Measurements from ENCODE around the gene DDX56.
A peak's percentile ranks its signal among the peaks of the same experiment; 100 is the strongest.

The DDX56 gene

DNA sequence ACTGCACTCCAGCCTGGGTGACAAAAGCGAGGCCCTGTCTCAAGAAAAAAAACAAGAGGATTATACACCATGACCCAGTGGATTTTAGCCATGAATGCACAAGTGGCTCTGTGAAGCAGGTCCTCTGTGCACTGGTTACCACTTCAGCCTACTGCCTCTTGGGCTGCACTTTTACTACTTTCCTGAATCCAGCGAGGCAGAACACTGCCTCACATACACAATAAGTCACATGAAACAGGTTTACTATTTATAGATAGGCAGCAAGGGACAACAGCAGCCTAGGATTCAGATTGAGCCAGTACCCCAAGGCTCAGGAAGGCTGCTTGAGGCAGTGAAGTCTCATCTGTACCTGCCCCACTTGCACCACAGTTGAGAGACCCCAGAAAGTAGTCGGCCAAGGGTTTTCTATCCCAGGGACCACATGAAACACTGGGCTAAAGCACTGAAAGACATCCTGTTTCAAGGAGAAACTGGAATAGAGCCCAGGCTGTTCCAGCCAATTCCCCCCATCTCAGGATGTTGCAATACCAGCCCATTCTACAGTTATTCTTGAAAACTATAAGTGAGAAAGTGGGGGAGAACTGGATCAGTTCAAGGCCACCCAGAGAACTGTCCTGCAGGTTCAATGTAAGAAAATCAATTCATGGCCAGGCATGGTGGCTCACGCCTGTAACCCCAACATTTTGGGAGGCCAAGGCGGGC, 22.4 kb upstream of the DDX56 start:
- no peaks in the 10 kb centered on the region for H3K4me1 ChIP-seq (ENCODE audit: insufficient read depth, poor library complexity, severe bottlenecking)
- no peaks in the 10 kb centered on the region for H3K36me3 ChIP-seq (ENCODE audit: low read depth)
- H3K27ac ChIP-seq (ENCODE audit: poor library complexity, severe bottlenecking), result no peak overlapping the region
- DNase-seq (ENCODE audit: low spot score) (no peak), ATAC-seq (ENCODE audit: low read depth) (no peak)
- no peaks in the 10 kb centered on the region for H3K9me3 ChIP-seq (ENCODE audit: severe bottlenecking)
- TF ChIP-seq, protein P1, sequence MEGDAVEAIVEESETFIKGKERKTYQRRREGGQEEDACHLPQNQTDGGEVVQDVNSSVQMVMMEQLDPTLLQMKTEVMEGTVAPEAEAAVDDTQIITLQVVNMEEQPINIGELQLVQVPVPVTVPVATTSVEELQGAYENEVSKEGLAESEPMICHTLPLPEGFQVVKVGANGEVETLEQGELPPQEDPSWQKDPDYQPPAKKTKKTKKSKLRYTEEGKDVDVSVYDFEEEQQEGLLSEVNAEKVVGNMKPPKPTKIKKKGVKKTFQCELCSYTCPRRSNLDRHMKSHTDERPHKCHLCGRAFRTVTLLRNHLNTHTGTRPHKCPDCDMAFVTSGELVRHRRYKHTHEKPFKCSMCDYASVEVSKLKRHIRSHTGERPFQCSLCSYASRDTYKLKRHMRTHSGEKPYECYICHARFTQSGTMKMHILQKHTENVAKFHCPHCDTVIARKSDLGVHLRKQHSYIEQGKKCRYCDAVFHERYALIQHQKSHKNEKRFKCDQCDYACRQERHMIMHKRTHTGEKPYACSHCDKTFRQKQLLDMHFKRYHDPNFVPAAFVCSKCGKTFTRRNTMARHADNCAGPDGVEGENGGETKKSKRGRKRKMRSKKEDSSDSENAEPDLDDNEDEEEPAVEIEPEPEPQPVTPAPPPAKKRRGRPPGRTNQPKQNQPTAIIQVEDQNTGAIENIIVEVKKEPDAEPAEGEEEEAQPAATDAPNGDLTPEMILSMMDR (IDR thresholded peaks at IDR 0.05; ENCODE audit: poor library complexity, severe bottlenecking), result no peak
- H3K27me3 ChIP-seq (ENCODE audit: insufficient read depth, poor library complexity, severe bottlenecking), result no peaks in the 10 kb centered on the region
- no peak overlapping the region for H3K4me3 ChIP-seq (ENCODE audit: severe bottlenecking)

DNA sequence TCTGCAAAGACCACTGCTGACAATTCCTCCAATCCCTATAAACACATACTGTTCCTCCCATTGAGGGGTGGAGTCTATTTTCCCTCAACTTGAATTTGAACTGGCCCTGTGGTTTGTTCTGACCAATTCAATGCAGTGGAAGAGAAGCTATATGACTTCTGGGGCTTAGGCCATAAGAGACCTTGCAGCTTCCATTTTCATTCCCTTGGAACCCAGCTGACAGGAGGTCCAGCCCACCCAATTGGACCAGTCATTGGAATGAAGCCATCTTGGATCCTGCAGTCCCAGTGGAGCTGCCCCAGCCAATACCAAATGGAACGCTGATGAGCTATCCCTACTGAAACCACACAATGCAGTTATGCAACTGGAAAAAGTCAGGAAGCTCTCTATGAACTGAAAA, 17.2 kb upstream of the DDX56 start:
- Histone ChIP-seq H3K36me3 (ENCODE audit: low read depth) (no peaks in the 10 kb centered on the region), H3K27me3 (ENCODE audit: insufficient read depth, poor library complexity, severe bottlenecking) (no peaks in the 10 kb centered on the region), H3K27ac (ENCODE audit: poor library complexity, severe bottlenecking) (no peak overlapping the region), H3K9me3 (ENCODE audit: severe bottlenecking) (no peaks in the 10 kb centered on the region), H3K4me3 (ENCODE audit: severe bottlenecking) (no peak overlapping the region), H3K4me1 (ENCODE audit: insufficient read depth, poor library complexity, severe bottlenecking) (no peaks in the 10 kb centered on the region)
- ATAC-seq (ENCODE audit: low read depth) (no peak), DNase-seq (ENCODE audit: low spot score) (no peak)
- TF ChIP-seq, protein P1 (IDR thresholded peaks at IDR 0.05; ENCODE audit: poor library complexity, severe bottlenecking), result no peak

DNA sequence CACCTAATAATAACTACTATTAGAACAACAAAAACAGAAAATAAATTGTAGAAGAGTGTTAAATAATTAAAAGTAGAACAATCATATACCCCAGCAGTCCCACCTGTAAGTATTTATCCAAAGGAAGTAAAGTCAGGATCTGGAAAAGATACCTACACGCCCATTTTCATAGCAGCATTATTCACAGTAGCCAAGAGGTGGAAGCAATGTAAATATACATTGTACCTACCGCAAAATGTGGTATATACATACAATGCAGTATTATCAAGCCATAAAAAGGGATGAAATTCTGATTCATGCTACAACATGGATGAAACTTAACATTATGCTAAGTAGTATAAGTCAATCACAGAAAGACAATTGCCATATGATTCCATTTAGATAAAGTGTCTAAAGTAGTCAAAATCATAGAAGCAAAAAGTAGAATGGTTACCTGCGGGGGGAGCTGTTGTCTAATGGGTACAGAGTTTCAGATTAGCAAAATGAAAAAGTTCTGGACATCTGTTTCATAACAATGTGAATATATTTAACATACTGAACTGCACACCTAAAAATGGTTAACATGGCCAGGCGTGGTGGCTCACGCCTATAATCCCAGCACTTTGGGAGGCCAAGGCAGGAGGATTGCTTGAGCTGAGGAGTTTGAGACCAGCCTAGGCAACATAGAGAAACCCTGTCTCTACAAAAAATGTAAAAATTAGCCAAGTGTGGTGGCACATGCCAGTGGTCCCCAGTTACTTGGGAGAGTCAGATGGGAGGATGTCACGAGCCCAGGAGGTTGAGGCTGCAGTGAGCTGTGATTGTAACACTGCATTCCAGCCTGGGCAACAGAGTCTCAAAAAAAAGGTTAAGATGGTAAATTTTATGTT, 14.4 kb upstream of the DDX56 start:
- no peaks in the 10 kb centered on the region for H3K36me3 ChIP-seq (ENCODE audit: low read depth)
- no peak overlapping the region for H3K4me3 ChIP-seq (ENCODE audit: severe bottlenecking)
- peak; percentile 70 for ATAC-seq (ENCODE audit: low read depth)
- no peak for DNase-seq (ENCODE audit: low spot score)
- no peak overlapping the region for H3K27ac ChIP-seq (ENCODE audit: poor library complexity, severe bottlenecking)
- TF ChIP-seq, protein P1 (IDR thresholded peaks at IDR 0.05; ENCODE audit: poor library complexity, severe bottlenecking), result peak; percentile 89
- no peaks in the 10 kb centered on the region for H3K9me3 ChIP-seq (ENCODE audit: severe bottlenecking)
- H3K27me3 ChIP-seq (ENCODE audit: insufficient read depth, poor library complexity, severe bottlenecking), result no peaks in the 10 kb centered on the region
- H3K4me1 ChIP-seq (ENCODE audit: insufficient read depth, poor library complexity, severe bottlenecking), result no peaks in the 10 kb centered on the region

DNA sequence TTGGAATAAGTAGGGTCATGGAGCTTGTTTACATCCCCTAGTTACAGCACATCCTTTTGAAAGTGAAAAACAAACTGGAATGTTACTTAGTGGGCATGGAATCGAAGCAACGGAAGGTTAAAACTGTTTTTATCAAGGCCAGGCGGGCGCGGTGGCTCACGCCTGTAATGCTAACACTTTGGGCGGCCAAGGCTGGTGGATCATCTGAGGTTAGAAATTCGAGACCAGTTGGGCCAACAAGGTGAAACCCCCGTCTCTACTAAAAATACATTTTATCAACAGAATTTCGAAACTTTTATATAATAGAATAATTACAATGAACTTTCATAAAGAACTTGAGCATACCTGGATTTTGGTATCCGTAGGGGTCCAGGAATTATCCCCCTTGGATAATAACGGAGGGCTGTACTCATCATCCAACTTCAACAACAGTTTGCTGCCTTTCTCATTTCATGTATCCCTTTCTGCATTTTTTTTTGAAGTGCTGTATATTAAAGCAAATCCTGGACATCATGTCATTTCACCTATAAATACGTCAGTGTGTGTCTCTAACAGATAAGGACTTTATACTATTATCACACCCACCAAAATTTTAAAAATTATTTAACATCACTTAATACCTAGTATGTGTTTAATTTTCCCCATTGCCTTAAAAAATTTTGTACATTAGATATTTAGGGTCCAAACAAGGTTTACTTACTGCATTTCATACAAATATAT, 9.6 kb upstream of the DDX56 start:
- ATAC-seq (ENCODE audit: low read depth), result no peak
- no peak for DNase-seq (ENCODE audit: low spot score)
- Histone ChIP-seq H3K27ac (ENCODE audit: poor library complexity, severe bottlenecking) (peak overlapping the region; percentile 57), H3K36me3 (ENCODE audit: low read depth) (peaks cover 27% of the 10 kb centered on the region), H3K4me1 (ENCODE audit: insufficient read depth, poor library complexity, severe bottlenecking) (no peaks in the 10 kb centered on the region), H3K27me3 (ENCODE audit: insufficient read depth, poor library complexity, severe bottlenecking) (no peaks in the 10 kb centered on the region), H3K4me3 (ENCODE audit: severe bottlenecking) (peak overlapping the region; percentile 60), H3K9me3 (ENCODE audit: severe bottlenecking) (no peaks in the 10 kb centered on the region)
- TF ChIP-seq, protein P1 (IDR thresholded peaks at IDR 0.05; ENCODE audit: poor library complexity, severe bottlenecking), result no peak

All from RWPE2 (cell line).